Neural cell (in vitro differentiated cells): ENCODE measurements around the gene COLEC11. TPM values are rescaled to one million over a fixed set of nuclear protein-coding genes. Genes with fewer than 3 reads are reported as not detected.

Experiments
- H2AFZ ChIP-seq: fragments of 200-600, 300-800 bp; sonication (generic), shearing (Covaris generic); 2 replicates; pipeline ENCODE4 v1.6.0; 2014; ENCODE audit warnings: low read depth, mild to moderate bottlenecking, antibody characterized with exemption, low read length, moderate library complexity
- H3F3A ChIP-seq: fragments of 200-600 bp; shearing (Covaris generic); 2 replicates; pipeline ENCODE4 v1.6.1; 2016; ENCODE audit warnings: mild to moderate bottlenecking, moderate library complexity, mixed read lengths, antibody characterized with exemption, low read length; ENCODE audit not compliant: insufficient read depth, poor library complexity, severe bottlenecking
- H3K27ac ChIP-seq: fragments of 200-600, 300-800 bp; sonication (generic), shearing (Covaris generic); 2 replicates; pipeline ENCODE4 v1.5.1; 2014; ENCODE audit warnings: mild to moderate bottlenecking, low read length, moderate library complexity
- H3K27me3 ChIP-seq: fragments of 300-800, 200-600 bp; sonication (generic), shearing (Covaris generic); 2 replicates; pipeline ENCODE4 v1.6.0; 2014; ENCODE audit warnings: mild to moderate bottlenecking, low read depth, low read length, moderate library complexity; ENCODE audit not compliant: insufficient read depth
- H3K36me3 ChIP-seq: fragments of 300-800, 200-600 bp; sonication (generic), shearing (Covaris generic); 2 replicates; pipeline ENCODE4 v1.5.1; 2014; ENCODE audit warnings: mild to moderate bottlenecking, antibody characterized with exemption, low read length, moderate library complexity; ENCODE audit not compliant: insufficient read depth
- H3K4me2 ChIP-seq: fragments of 300-800, 200-600 bp; sonication (generic), shearing (Covaris generic); 2 replicates; pipeline ENCODE4 v1.6.0; 2014; ENCODE audit warnings: mild to moderate bottlenecking, low read length
- H3K4me3 ChIP-seq: fragments of 300-800, 200-600 bp; sonication (generic), shearing (Covaris generic); 2 replicates; pipeline ENCODE4 v1.5.1; 2014; ENCODE audit warnings: mild to moderate bottlenecking, low read length, moderate library complexity
- H3K79me2 ChIP-seq: fragments of 200-600 bp; shearing (Covaris generic); replicated peaks from 2 replicates; pipeline ENCODE4 v1.6.0; 2014; ENCODE audit warnings: mild to moderate bottlenecking, low read length, moderate library complexity; ENCODE audit not compliant: insufficient read depth
- H3K9ac ChIP-seq: fragments of 300-800, 200-600 bp; sonication (generic), shearing (Covaris generic); 2 replicates; pipeline ENCODE4 v1.6.1; 2016; ENCODE audit warnings: mild to moderate bottlenecking, low read length, mixed read lengths
- H3K9me2 ChIP-seq: fragments of 200-600 bp; shearing (Covaris generic); 2 replicates; pipeline ENCODE4 v1.6.1; 2016; ENCODE audit warnings: mild to moderate bottlenecking, low read length, mixed read lengths; ENCODE audit not compliant: insufficient read depth
- H3K9me3 ChIP-seq: fragments of 200-600, 300-800 bp; sonication (generic), shearing (Covaris generic); 2 replicates; pipeline ENCODE4 v1.6.1; 2016; ENCODE audit warnings: mild to moderate bottlenecking, mixed run types, low read length, moderate library complexity, mixed read lengths
- H4K20me1 ChIP-seq: fragments of 200-600 bp; shearing (Covaris generic); 2 replicates; pipeline ENCODE4 v1.6.1; 2016; ENCODE audit warnings: mild to moderate bottlenecking, mixed run types; ENCODE audit not compliant: insufficient read depth
- EZH2 ChIP-seq: fragments of 200-600, 300-800 bp; shearing (Covaris generic), sonication (generic); IDR thresholded peaks from 2 replicates; pipeline ENCODE4 v1.6.1; 2014; ENCODE audit warnings: antibody characterized with exemption, low read length, borderline replicate concordance, mild to moderate bottlenecking; ENCODE audit not compliant: insufficient read depth, poor library complexity, severe bottlenecking
- MXI1 ChIP-seq: fragments of 450-650 bp; conservative IDR thresholded peaks from 2 replicates; pipeline ENCODE4 v1.6.1; 2014; ENCODE audit warnings: antibody characterized with exemption, mild to moderate bottlenecking; ENCODE audit not compliant: poor library complexity, severe bottlenecking
- POLR2AphosphoS5 ChIP-seq: IDR thresholded peaks from 2 replicates; pipeline ENCODE4 v1.6.1; 2012
- RAD21 ChIP-seq: fragments of 450-650 bp; conservative IDR thresholded peaks from 2 replicates; pipeline ENCODE4 v1.6.1; 2014; ENCODE audit warnings: antibody characterized with exemption, mild to moderate bottlenecking, moderate library complexity
- SMC3 ChIP-seq: fragments of 450-650 bp; conservative IDR thresholded peaks from 2 replicates; pipeline ENCODE4 v1.6.1; 2014; ENCODE audit warnings: antibody characterized with exemption, mild to moderate bottlenecking, moderate library complexity; ENCODE audit not compliant: poor library complexity
- TAF1 ChIP-seq: IDR thresholded peaks from 2 replicates; pipeline ENCODE4 v1.6.1; 2012; ENCODE audit warnings: low read depth
- polyA plus RNA-seq: library from polyadenylated mRNA; depleted of rRNA; stranded (reverse); fragments of >200 nt; gene quantifications from 2 replicates; pipeline ENCODE4 v1.2.3, GENCODE V29; 2014
- TF ChIP-seq, protein P1 (sequence below): fragments of 450-650 bp; IDR thresholded peaks from 2 replicates; pipeline ENCODE4 v1.5.1; 2014; ENCODE audit warnings: antibody characterized with exemption, mild to moderate bottlenecking, moderate library complexity; ENCODE audit not compliant: poor library complexity, severe bottlenecking
- TF ChIP-seq, protein P2 (sequence below): IDR thresholded peaks from 2 replicates; pipeline ENCODE4 v1.6.1; 2012; ENCODE audit warnings: borderline replicate concordance

Gene COLEC11
- polyA plus RNA-seq, 1 donor from 2014 or later: 4.0 TPM

GRCh38 chr2:3631851-3632659, 37.1 kb downstream of the COLEC11 start (continued):
- TF ChIP-seq SMC3: no peak

DNA sequence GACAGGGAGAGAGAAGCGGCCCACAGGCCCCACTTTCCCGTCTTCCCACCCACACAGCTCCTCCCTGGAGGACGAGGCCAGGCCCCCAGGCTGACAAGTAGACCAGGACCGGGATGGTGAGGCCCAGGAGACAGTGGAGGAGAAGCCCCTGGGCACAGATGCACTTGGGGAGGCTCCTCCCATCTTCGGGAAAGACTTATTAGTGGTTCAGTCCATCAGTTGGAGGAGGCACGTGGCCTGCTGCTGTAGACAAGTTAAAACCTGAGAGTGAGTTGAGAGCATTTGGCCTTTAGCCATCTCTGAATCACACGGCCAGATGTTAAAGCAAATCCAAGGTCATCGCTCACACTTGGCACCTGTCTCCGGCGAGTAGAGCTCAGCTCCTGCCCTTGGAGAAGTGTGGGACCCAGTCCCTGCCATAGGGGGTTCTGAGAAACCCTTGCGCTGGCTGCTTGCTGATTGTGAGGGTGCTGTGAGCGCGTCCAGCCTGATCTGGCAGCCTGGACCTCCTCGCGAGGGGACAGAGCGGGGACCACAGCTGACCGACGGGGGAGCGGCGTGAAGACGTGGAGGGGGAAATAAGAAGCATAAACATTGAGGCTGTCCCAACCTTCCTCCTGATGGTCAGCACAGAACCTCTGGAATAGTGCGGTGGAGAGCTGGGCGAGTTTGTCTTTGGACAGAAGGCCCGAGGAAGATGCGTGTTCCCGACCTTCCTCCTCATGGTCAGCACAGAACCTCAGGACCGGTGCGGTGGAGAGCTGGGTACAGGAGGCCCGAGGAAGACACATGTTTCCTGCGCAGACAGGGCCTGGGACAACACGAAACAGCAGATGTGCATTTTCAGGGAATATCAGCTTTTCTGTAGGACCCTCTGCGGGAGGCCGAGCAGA, 38.4 kb downstream of the COLEC11 start:
- Histone ChIP-seq H3F3A (no peaks in the 10 kb centered on the region), H4K20me1 (no peaks in the 10 kb centered on the region)
- TF ChIP-seq, protein P1, sequence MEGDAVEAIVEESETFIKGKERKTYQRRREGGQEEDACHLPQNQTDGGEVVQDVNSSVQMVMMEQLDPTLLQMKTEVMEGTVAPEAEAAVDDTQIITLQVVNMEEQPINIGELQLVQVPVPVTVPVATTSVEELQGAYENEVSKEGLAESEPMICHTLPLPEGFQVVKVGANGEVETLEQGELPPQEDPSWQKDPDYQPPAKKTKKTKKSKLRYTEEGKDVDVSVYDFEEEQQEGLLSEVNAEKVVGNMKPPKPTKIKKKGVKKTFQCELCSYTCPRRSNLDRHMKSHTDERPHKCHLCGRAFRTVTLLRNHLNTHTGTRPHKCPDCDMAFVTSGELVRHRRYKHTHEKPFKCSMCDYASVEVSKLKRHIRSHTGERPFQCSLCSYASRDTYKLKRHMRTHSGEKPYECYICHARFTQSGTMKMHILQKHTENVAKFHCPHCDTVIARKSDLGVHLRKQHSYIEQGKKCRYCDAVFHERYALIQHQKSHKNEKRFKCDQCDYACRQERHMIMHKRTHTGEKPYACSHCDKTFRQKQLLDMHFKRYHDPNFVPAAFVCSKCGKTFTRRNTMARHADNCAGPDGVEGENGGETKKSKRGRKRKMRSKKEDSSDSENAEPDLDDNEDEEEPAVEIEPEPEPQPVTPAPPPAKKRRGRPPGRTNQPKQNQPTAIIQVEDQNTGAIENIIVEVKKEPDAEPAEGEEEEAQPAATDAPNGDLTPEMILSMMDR: no peak
- TF ChIP-seq EZH2: no peak
- no peak for TF ChIP-seq POLR2AphosphoS5
- no peak for TF ChIP-seq RAD21
- TF ChIP-seq MXI1: no peak
- TF ChIP-seq, protein P2, sequence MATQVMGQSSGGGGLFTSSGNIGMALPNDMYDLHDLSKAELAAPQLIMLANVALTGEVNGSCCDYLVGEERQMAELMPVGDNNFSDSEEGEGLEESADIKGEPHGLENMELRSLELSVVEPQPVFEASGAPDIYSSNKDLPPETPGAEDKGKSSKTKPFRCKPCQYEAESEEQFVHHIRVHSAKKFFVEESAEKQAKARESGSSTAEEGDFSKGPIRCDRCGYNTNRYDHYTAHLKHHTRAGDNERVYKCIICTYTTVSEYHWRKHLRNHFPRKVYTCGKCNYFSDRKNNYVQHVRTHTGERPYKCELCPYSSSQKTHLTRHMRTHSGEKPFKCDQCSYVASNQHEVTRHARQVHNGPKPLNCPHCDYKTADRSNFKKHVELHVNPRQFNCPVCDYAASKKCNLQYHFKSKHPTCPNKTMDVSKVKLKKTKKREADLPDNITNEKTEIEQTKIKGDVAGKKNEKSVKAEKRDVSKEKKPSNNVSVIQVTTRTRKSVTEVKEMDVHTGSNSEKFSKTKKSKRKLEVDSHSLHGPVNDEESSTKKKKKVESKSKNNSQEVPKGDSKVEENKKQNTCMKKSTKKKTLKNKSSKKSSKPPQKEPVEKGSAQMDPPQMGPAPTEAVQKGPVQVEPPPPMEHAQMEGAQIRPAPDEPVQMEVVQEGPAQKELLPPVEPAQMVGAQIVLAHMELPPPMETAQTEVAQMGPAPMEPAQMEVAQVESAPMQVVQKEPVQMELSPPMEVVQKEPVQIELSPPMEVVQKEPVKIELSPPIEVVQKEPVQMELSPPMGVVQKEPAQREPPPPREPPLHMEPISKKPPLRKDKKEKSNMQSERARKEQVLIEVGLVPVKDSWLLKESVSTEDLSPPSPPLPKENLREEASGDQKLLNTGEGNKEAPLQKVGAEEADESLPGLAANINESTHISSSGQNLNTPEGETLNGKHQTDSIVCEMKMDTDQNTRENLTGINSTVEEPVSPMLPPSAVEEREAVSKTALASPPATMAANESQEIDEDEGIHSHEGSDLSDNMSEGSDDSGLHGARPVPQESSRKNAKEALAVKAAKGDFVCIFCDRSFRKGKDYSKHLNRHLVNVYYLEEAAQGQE: no peak
- TF ChIP-seq TAF1: no peak

GRCh38 chr2:3633982-3634595, 39.2 kb downstream of the COLEC11 start:
- Histone ChIP-seq H3K79me2 (no peaks in the 10 kb centered on the region), H3K4me2 (no peak overlapping the region), H3F3A (no peaks in the 10 kb centered on the region), H3K9me3 (no peaks in the 10 kb centered on the region), H3K4me3 (no peak overlapping the region), H3K27me3 (no peaks in the 10 kb centered on the region), H3K27ac (no peak overlapping the region), H3K9ac (no peak overlapping the region), H4K20me1 (no peaks in the 10 kb centered on the region), H3K36me3 (no peaks in the 10 kb centered on the region), H2AFZ (no peak overlapping the region), H3K9me2 (no peaks in the 10 kb centered on the region)
- no peak for TF ChIP-seq MXI1
- no peak for TF ChIP-seq EZH2

More for the DNA sequence above, 38.4 kb downstream of the COLEC11 start:
- H3K27ac ChIP-seq: no peak overlapping the region
- no peaks in the 10 kb centered on the region for H3K27me3 ChIP-seq
- H2AFZ ChIP-seq: no peak overlapping the region
- no peaks in the 10 kb centered on the region for H3K9me3 ChIP-seq
- no peaks in the 10 kb centered on the region for H3K79me2 ChIP-seq
- H3K4me3 ChIP-seq: no peak overlapping the region
- H3K36me3 ChIP-seq: no peaks in the 10 kb centered on the region
- no peak overlapping the region for H3K4me2 ChIP-seq
- no peaks in the 10 kb centered on the region for H3K9me2 ChIP-seq
- H3K9ac ChIP-seq: no peak overlapping the region
